Measurements from ENCODE around the gene KLK12.

DNA sequence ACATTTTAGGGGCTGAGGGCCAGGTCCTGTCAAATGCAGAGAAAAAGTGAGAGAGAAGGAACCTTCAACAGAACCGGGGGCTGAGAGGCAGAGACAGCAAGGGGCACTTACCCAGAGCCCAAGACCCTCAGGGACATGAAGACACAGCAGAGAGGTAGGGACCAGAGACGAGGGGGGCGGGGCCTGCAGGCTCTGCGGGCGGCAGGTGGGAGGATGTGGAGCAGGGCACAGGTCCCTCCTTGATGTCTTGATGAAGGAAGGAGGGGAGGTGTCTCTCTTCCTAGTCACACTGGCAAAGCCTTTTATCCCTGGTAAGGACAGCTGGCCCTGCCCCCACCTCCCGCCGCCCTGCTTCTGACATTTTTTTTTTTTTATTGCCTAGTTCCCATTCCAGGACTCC lies 47.8 kb upstream of the KLK12 start, which contains the start of gene KLK14:
- no peak for TF ChIP-seq POLR2A (IDR thresholded peaks at IDR 0.05)
- TF ChIP-seq, protein P1, sequence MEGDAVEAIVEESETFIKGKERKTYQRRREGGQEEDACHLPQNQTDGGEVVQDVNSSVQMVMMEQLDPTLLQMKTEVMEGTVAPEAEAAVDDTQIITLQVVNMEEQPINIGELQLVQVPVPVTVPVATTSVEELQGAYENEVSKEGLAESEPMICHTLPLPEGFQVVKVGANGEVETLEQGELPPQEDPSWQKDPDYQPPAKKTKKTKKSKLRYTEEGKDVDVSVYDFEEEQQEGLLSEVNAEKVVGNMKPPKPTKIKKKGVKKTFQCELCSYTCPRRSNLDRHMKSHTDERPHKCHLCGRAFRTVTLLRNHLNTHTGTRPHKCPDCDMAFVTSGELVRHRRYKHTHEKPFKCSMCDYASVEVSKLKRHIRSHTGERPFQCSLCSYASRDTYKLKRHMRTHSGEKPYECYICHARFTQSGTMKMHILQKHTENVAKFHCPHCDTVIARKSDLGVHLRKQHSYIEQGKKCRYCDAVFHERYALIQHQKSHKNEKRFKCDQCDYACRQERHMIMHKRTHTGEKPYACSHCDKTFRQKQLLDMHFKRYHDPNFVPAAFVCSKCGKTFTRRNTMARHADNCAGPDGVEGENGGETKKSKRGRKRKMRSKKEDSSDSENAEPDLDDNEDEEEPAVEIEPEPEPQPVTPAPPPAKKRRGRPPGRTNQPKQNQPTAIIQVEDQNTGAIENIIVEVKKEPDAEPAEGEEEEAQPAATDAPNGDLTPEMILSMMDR (IDR thresholded peaks at IDR 0.05): no peak
